GM12874 (cell line): Measurements from ENCODE around the gene SART3.

Experiments used
- TF ChIP-seq, protein P1 (sequence below): IDR thresholded peaks from 2 replicates; pipeline ENCODE4 v1.5.1; 2011; ENCODE audit warnings: low read depth, mild to moderate bottlenecking, control low read depth, low read length, moderate library complexity; ENCODE audit not compliant: insufficient read depth

SART3 gene

GRCh38 chr12:108587826-108588225, 26.9 kb upstream of the SART3 start:
- TF ChIP-seq, protein P1, sequence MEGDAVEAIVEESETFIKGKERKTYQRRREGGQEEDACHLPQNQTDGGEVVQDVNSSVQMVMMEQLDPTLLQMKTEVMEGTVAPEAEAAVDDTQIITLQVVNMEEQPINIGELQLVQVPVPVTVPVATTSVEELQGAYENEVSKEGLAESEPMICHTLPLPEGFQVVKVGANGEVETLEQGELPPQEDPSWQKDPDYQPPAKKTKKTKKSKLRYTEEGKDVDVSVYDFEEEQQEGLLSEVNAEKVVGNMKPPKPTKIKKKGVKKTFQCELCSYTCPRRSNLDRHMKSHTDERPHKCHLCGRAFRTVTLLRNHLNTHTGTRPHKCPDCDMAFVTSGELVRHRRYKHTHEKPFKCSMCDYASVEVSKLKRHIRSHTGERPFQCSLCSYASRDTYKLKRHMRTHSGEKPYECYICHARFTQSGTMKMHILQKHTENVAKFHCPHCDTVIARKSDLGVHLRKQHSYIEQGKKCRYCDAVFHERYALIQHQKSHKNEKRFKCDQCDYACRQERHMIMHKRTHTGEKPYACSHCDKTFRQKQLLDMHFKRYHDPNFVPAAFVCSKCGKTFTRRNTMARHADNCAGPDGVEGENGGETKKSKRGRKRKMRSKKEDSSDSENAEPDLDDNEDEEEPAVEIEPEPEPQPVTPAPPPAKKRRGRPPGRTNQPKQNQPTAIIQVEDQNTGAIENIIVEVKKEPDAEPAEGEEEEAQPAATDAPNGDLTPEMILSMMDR, result no peak

DNA sequence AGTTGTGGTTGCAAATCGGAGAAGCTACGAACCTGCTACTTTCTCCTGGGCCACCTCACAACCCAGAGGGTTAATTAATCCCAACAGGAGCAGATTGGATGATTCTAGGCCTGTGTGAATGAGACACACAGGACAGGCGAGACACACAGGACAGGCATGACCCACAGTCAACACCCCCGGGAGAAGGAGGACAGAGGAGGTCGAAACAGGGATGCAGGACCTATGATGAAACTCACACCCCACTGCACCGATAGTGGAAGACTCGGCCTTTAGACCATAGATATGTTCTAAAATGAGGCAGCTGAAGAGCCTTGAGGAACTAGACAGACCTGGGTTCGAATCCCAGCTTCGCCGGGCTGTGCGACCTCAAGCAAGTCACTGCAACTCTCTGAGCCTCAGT, 25.3 kb upstream of the SART3 start:
- TF ChIP-seq, protein P1, result no peak

DNA sequence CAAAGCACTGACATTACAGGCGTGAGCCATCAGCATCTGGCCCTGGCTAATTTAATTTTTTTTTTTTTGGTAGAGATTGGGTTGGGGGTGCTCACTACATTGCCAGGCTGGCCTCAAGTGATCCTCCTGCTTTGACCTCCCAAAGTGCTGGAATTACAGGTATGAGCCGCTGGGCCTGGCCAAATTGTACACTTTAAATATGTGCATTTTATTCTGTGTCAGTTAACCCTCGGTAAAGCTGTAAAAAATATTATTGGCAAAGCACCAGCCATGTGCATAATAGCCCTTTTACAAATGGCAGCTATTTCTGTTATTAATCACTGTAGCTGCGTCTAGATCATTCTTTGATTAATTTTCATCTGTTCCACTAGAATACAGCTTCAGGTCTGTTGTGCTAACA, 24.9 kb upstream of the SART3 start:
- TF ChIP-seq, protein P1, result no peak

DNA sequence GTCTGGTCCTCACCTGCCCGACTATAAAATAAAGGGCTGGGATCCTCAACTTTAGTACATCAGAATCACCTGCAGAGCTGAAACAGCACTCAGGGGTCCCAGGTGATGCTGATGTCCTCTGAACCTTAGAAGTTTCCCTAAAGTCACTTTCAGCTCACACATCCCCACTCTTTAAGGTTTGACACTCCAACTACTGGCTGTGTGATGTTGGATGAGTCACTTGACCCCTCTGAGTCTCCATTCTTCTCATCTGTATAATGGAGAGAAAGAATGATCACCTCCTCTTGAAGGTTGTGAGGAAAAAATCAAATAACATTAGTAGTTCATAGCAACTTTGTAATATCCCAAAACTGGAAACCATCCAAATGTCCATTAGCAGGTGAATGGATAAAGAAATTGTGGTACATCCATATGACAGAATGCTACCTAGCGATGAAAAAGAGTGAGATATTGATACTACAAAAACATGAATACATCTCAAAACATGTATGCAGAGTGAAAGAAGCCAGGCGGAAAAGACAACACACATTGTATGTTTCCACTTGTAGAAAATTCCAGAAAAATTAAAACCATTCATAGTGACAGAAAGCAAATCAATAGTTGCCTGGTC, 23.6 kb upstream of the SART3 start:
- TF ChIP-seq, protein P1, result no peak

- TF ChIP-seq, protein P1, result no peak
These were observed 23.0 kb upstream of the SART3 start for GRCh38 chr12:108583991-108584390.

- TF ChIP-seq, protein P1, result no peak
These were observed 22.2 kb upstream of the SART3 start for GRCh38 chr12:108582978-108583770.

DNA sequence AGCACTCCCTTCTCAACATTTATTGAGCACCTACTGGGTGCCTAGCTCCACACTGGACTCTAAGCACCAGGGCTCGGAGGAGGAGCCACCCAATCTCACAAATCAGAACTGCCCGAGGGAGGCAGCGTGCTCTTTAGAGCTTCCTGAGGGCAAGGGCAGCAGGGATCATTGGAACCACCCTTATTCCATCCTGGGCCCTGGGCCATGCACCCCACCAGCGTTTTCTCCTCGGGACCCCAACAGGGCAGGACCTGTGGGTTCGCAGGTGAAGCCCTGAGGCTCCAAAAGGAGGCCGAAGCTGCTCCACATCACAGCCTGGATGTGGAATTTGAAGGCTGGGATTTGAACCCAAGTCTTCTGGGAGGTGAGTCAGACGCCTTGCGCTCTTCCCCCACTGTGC, 21.5 kb upstream of the SART3 start:
- TF ChIP-seq, protein P1, result no peak
